Ovary (tissue), 9 donors: ENCODE measurements around the gene NINJ1. TPM values are rescaled to one million over a fixed set of nuclear protein-coding genes. Genes with fewer than 3 reads are reported as not detected.

ENCODE experiments used
- DNase-seq, 5 donors: peaks; one replicate each; pipeline ENCODE4 v3.0.0-alpha.2; 2019 to 2020
- H3K27ac ChIP-seq, 2 donors: fragments of 200-600 bp; one replicate each; pipeline versions ENCODE4 v1.5.1 to v1.8.0; 2019 to 2022
- H3K27me3 ChIP-seq: fragments of 200-600 bp; one replicate; pipeline ENCODE4 v1.8.0; 2022
- H3K36me3 ChIP-seq: fragments of 200-600 bp; sonication (generic); one replicate; pipeline ENCODE4 v1.5.1; 2019
- H3K4me1 ChIP-seq: one replicate; pipeline ENCODE4 v1.8.1; 2013; ENCODE audit warnings: mild to moderate bottlenecking, moderate library complexity; ENCODE audit not compliant: insufficient read depth
- H3K4me3 ChIP-seq: fragments of 200-600 bp; sonication (generic); one replicate; pipeline ENCODE4 v1.5.1; 2017
- H3K9me3 ChIP-seq, 2 donors: fragments of 200-600 bp in 1 of 2; sonication (generic) in 1 of 2; one replicate each; pipeline versions ENCODE4 v1.5.1 to v1.8.1; 2013 to 2019; ENCODE audit warnings: mild to moderate bottlenecking in 1 of 2, moderate library complexity in 1 of 2
- EP300 ChIP-seq: sonication (generic); formaldehyde crosslinking; IDR thresholded peaks from one replicate; pipeline ENCODE4 v1.6.1; 2017; ENCODE audit warnings: antibody characterized with exemption
- POLR2A ChIP-seq: fragments of 450-650 bp; IDR thresholded peaks from one replicate; pipeline ENCODE4 v1.6.1; 2017; ENCODE audit warnings: antibody characterized with exemption, mild to moderate bottlenecking, moderate library complexity
- WGBS, 3 donors: extraction: QIAGEN DNeasy Blood & Tissue Kit in 1 of 3; methylation state at CpG; one replicate each; pipeline versions ENCODE4 v1.1.5 to v1.1.7; 2013 to 2017; 5-methylcytosine and 5-hydroxymethylcytosine counted together
- intact Hi-C, 4 donors: fragments of 100-400 bp; cut with DNase I; formaldehyde crosslinking; loops; one replicate each; pipeline versions ENCODE4 v1.11.0 to v1.15.1; 2022 to 2023
- polyA plus RNA-seq, 2 donors: library from polyadenylated mRNA; stranded (reverse); fragments of 200-250 nt in 1 of 2; fragments of 350-450 nt in 1 of 2; fragmentation: Illumina TruSeq in 1 of 2; extraction: RNeasy Lipid Tissue Mini Kit (QIAGEN cat#74804) in 1 of 2; gene quantifications; one replicate each; pipeline ENCODE4 v1.2.3, GENCODE V29; 2013 to 2014
- total RNA-seq, 7 donors: library from RNA; depleted of rRNA in 2 of 7; stranded (reverse); fragments of >200 nt in 2 of 7; fragmentation: NEBNext Ultra II Directional in 3 of 7; extraction: Animal tissue kit (Norgen Biotek cat#: 25700) in 3 of 7; gene quantifications; one replicate each; pipeline versions ENCODE4 v1.1.0 to v1.2.4, GENCODE V29; 2016 to 2023
- TF ChIP-seq, protein P1 (sequence below), 3 donors: fragments of 450-650 bp in 2 of 3; fragments of 200-600 bp in 1 of 3; IDR thresholded peaks; one replicate each; pipeline versions ENCODE4 v1.5.1 to v1.8.0; 2016 to 2022; ENCODE audit warnings: antibody characterized with exemption in 3 of 3, mild to moderate bottlenecking in 1 of 3
- donor health status: DM: no; HTN: no; CAD: no; lungs with moderate emphysema.
- donor health status: DM: no; HTN: no; CAD: no.
- donor health status: Bipolar disorder and iron deficiency.
- donor health status: DM: yes; HTN: yes; CAD: no.
- donor health status: DM: no; HTN: no; CAD: no.
- donor health status: DM: yes; HTN: yes; CAD: no.

Gene NINJ1
- total and polyA plus RNA-seq, 9 donors: 7.5 to 75.2 (median 40.6) TPM

DNA sequence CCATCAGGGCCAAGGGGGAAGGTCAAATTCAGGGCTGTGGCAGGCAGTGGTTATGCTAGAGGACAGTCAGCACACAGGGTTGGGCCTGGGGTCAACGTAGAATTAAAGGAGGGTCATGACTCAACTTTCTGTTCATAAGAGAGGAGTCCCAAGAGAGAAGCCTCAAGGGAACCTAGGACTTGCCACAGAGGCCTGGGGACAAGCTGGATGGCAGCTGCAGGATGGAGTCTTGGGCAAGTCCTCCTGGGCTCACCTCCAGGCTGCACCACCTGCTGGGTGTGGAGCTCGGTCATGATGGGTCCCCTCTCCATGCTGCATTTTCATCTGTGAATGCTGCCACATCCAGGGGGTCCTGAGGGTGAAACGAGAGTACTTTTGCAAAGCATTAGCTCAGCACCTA is 40.9 kb upstream of the NINJ1 start:
- no peak overlapping the region for H3K4me3 ChIP-seq
- H3K27ac ChIP-seq: no peak overlapping the region
- H3K27me3 ChIP-seq: no peaks in the 10 kb centered on the region
- no peaks in the 10 kb centered on the region for H3K4me1 ChIP-seq
- TF ChIP-seq POLR2A: no peak
- TF ChIP-seq, protein P1, sequence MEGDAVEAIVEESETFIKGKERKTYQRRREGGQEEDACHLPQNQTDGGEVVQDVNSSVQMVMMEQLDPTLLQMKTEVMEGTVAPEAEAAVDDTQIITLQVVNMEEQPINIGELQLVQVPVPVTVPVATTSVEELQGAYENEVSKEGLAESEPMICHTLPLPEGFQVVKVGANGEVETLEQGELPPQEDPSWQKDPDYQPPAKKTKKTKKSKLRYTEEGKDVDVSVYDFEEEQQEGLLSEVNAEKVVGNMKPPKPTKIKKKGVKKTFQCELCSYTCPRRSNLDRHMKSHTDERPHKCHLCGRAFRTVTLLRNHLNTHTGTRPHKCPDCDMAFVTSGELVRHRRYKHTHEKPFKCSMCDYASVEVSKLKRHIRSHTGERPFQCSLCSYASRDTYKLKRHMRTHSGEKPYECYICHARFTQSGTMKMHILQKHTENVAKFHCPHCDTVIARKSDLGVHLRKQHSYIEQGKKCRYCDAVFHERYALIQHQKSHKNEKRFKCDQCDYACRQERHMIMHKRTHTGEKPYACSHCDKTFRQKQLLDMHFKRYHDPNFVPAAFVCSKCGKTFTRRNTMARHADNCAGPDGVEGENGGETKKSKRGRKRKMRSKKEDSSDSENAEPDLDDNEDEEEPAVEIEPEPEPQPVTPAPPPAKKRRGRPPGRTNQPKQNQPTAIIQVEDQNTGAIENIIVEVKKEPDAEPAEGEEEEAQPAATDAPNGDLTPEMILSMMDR (IDR thresholded peaks at IDR 0.05): no peak
- DNase-seq: no peak
- no peaks in the 10 kb centered on the region for H3K36me3 ChIP-seq
- H3K9me3 ChIP-seq: no peaks in the 10 kb centered on the region
- 81 to 94% (median 87%) methylated on average over 3 of the region's 3 CpGs for WGBS, 3 donors
- intact Hi-C loops: loop anchor here in 1 of 4 donors (10.0 kb wide), 1 partner anchor 130 kb away; no protein-coding TSS in a partner anchor

- no peak for DNase-seq
- no peaks in the 10 kb centered on the region for H3K9me3 ChIP-seq
- 60 to 75% (median 73%) methylated on average over 12 of the region's 12 CpGs for WGBS, 3 donors
- no peak overlapping the region for H3K4me3 ChIP-seq
- no peak for TF ChIP-seq EP300
- TF ChIP-seq, protein P1 (IDR thresholded peaks at IDR 0.05): no peak
- TF ChIP-seq POLR2A: no peak
- no peaks in the 10 kb centered on the region for H3K4me1 ChIP-seq
- H3K36me3 ChIP-seq: no peaks in the 10 kb centered on the region
- H3K27ac ChIP-seq: no peak overlapping the region
- intact Hi-C loops: loop anchor here in 1 of 4 donors (10.0 kb wide), 1 partner anchor 131 kb away; no protein-coding TSS in a partner anchor
- H3K27me3 ChIP-seq: no peaks in the 10 kb centered on the region
Measured at GRCh38 chr9:93173365-93174051, 39.5 kb upstream of the NINJ1 start.

DNA sequence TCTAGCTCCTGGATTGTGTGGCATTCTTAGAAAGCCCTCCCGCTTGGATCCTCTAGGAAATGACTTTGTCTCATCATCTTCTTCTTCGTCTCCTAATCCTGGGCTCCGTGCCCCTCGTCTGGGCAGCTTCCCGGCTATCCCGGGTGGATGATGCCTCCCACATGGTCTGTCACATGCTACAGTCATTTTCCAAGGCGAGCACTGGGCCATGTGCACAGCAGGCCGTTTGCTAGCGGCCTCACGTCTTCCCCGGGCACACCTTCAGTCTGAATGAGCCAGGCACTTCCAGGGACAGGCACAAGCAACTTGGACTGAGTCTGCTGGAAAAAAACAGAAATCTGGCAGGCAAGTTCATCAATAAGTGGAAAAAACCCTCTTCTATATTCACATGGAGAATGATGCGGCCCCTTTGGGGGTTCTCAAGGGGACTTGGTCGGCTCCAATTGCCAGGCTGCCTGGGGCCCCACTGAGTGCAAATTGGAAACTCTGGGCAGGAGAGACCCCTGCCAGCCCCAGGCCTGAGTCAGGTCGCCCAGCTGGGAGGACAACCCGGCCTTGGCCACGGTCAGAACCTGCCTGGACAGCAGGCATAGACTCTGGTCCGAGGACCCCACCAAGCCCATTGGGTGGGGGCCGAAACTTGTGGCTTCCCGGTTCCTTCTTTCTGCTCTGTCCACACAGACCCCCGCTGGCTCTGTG is 38.8 kb upstream of the NINJ1 start:
- intact Hi-C loops: loop anchor here in 1 of 4 donors (10.0 kb wide), 1 partner anchor 132 kb away; no protein-coding TSS in a partner anchor
- H3K4me3 ChIP-seq: no peak overlapping the region
- TF ChIP-seq, protein P1 (IDR thresholded peaks at IDR 0.05): no peak
- TF ChIP-seq POLR2A (no peak), EP300 (no peak)
- H3K9me3 ChIP-seq: no peaks in the 10 kb centered on the region
- no peaks in the 10 kb centered on the region for H3K36me3 ChIP-seq
- H3K27me3 ChIP-seq: no peaks in the 10 kb centered on the region
- H3K4me1 ChIP-seq: no peaks in the 10 kb centered on the region
- DNase-seq: no peak
- WGBS, 3 donors: 69 to 72% (median 70%) methylated on average over 20 of the region's 20 CpGs
- H3K27ac ChIP-seq: no peak overlapping the region

DNA sequence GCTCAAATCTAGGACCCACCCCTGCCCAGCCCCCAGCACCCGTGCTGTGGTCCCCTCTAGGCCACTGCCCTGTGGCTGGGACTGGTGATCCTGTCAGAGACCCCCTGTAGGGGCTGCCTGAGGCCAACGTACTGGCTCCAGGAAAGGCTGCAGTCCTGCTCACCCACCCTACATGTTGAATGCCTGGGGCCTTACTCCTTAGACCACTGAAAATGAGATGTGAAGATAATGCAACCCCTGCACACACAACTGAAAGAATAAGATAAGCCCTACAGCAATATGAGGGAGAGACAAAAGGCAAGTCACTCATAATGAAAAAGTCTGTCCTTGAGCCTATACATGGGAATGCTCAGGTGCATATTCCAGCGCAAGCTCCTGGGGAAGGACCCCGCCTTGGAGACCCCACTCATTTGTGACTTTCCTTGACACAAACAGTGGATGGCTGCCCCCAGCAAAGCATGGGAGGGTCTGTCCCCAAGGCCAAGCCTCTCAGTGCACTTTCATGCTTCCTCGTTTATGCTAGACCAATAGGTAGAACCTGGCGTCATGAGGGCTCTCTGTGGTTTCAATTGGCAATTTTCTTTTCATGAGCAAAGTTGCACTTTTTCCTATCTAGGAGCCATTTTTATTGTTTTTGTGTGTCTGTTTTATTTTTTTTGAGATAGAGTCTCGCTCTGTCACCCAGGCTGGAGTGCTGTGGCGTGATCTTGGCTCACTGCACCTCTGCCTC is 37.4 kb upstream of the NINJ1 start:
- H3K27ac ChIP-seq: no peak overlapping the region

More for the DNA sequence above, 37.4 kb upstream of the NINJ1 start:
- DNase-seq: no peak
- no peaks in the 10 kb centered on the region for H3K4me1 ChIP-seq
- intact Hi-C loops: loop anchor here in 1 of 4 donors (10.0 kb wide), 1 partner anchor 133 kb away; no protein-coding TSS in a partner anchor
- no peaks in the 10 kb centered on the region for H3K36me3 ChIP-seq
- H3K4me3 ChIP-seq: no peak overlapping the region
- H3K9me3 ChIP-seq: no peaks in the 10 kb centered on the region
- TF ChIP-seq, protein P1 (IDR thresholded peaks at IDR 0.05): no peak
- TF ChIP-seq POLR2A (no peak), EP300 (no peak)
- H3K27me3 ChIP-seq: no peaks in the 10 kb centered on the region
- WGBS, 3 donors: 89 to 95% (median 93%) methylated on average over 8 of the region's 8 CpGs
